ENCODE results near the gene DPEP2NB. TPM values are rescaled to one million over a fixed set of nuclear protein-coding genes. Genes with fewer than 3 reads are reported as not detected.

The DPEP2NB gene
- total RNA-seq, 1 donor from 2014 or later = not detected

- H3K9me3 Mint-ChIP-seq = no peaks in the 10 kb centered on the region
- peak; percentile 83 for DNase-seq (ENCODE audit: extremely low spot score, unreplicated experiment)
- no peaks in the 10 kb centered on the region for H3K4me1 Mint-ChIP-seq (ENCODE audit: unreplicated experiment)
- H3K36me3 Mint-ChIP-seq = no peaks in the 10 kb centered on the region
- peak; percentile 99 for TF ChIP-seq CTCF (conservative IDR thresholded peaks at IDR 0.05)
- H3K27ac Mint-ChIP-seq = no peak overlapping the region
- H3K4me3 Mint-ChIP-seq = peak overlapping the region; percentile 17
- H3K27me3 Mint-ChIP-seq = no peaks in the 10 kb centered on the region
Observed at GRCh38 chr16:67993207-67994039, 22.3 kb downstream of the DPEP2NB start.

DNA sequence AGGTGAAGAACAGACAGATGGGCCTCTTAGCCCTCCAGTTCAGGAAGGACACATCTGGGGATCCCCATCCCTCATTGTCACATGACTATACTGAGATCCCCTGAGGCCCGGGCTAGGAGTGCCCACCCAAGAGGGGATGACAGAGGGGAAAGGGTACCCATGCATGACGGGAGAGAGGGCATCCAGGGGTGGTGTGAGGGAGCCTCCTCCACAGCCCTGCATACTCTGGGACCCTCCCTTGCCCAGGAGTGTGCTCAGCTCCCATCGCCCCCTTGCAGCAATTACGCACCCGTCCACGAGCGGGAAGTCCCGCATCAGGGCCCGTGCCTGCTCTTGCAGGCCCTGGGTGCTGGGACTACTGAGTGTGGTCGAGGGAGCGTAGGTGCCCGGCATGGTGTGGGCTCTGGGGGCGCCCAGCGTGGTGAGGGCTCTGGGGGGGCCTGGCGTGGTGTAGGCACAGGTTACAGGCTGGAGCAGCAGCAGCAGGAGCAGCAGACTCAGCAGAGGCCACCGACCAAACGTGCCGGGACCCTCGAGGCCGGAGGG, 23.0 kb downstream of the DPEP2NB start:
- no peak for TF ChIP-seq CTCF (conservative IDR thresholded peaks at IDR 0.05)
- DNase-seq (ENCODE audit: extremely low spot score, unreplicated experiment) = no peak
- Mint-ChIP-seq H3K36me3 (no peaks in the 10 kb centered on the region), H3K9me3 (no peaks in the 10 kb centered on the region), H3K4me3 (no peak overlapping the region), H3K27me3 (no peaks in the 10 kb centered on the region), H3K27ac (no peak overlapping the region), H3K4me1 (ENCODE audit: unreplicated experiment) (no peaks in the 10 kb centered on the region)

- no peak for DNase-seq (ENCODE audit: extremely low spot score, unreplicated experiment)
- no peaks in the 10 kb centered on the region for H3K9me3 Mint-ChIP-seq
- H3K27me3 Mint-ChIP-seq = no peaks in the 10 kb centered on the region
- peaks cover under 1% of the 10 kb centered on the region for H3K4me1 Mint-ChIP-seq (ENCODE audit: unreplicated experiment)
- TF ChIP-seq CTCF (conservative IDR thresholded peaks at IDR 0.05) = no peak
- no peaks in the 10 kb centered on the region for H3K36me3 Mint-ChIP-seq
- no peak overlapping the region for H3K4me3 Mint-ChIP-seq
- H3K27ac Mint-ChIP-seq = no peak overlapping the region
Observed at GRCh38 chr16:67990018-67990386, 25.7 kb downstream of the DPEP2NB start.

- Mint-ChIP-seq H3K27ac (no peak overlapping the region), H3K9me3 (no peaks in the 10 kb centered on the region), H3K4me1 (ENCODE audit: unreplicated experiment) (peaks cover 4% of the 10 kb centered on the region), H3K36me3 (no peaks in the 10 kb centered on the region), H3K27me3 (no peaks in the 10 kb centered on the region), H3K4me3 (no peak overlapping the region)
- TF ChIP-seq CTCF (conservative IDR thresholded peaks at IDR 0.05) = no peak
- no peak for DNase-seq (ENCODE audit: extremely low spot score, unreplicated experiment)
Observed at GRCh38 chr16:67989322-67990017, 26.2 kb downstream of the DPEP2NB start.

GRCh38 chr16:67988675-67989074, 27.0 kb downstream of the DPEP2NB start:
- no peaks in the 10 kb centered on the region for H3K27me3 Mint-ChIP-seq
- no peaks in the 10 kb centered on the region for H3K9me3 Mint-ChIP-seq
- no peak for DNase-seq (ENCODE audit: extremely low spot score, unreplicated experiment)
- H3K4me1 Mint-ChIP-seq (ENCODE audit: unreplicated experiment) = peaks cover 4% of the 10 kb centered on the region
- no peak for TF ChIP-seq CTCF (conservative IDR thresholded peaks at IDR 0.05)
- no peak overlapping the region for H3K4me3 Mint-ChIP-seq
- no peak overlapping the region for H3K27ac Mint-ChIP-seq
- no peaks in the 10 kb centered on the region for H3K36me3 Mint-ChIP-seq
